Fibroblast of skin of left biceps (primary cell): Measurements from ENCODE around the gene TAOK1.
A peak's percentile ranks its signal among the peaks of the same experiment; 100 is the strongest.

Experiments used
- DNase-seq, 2 experiments: peaks; one replicate each; pipeline ENCODE4 v3.0.0-alpha.2; 2013; ENCODE audit warnings: low read depth in 2 of 2

TAOK1 gene

DNA sequence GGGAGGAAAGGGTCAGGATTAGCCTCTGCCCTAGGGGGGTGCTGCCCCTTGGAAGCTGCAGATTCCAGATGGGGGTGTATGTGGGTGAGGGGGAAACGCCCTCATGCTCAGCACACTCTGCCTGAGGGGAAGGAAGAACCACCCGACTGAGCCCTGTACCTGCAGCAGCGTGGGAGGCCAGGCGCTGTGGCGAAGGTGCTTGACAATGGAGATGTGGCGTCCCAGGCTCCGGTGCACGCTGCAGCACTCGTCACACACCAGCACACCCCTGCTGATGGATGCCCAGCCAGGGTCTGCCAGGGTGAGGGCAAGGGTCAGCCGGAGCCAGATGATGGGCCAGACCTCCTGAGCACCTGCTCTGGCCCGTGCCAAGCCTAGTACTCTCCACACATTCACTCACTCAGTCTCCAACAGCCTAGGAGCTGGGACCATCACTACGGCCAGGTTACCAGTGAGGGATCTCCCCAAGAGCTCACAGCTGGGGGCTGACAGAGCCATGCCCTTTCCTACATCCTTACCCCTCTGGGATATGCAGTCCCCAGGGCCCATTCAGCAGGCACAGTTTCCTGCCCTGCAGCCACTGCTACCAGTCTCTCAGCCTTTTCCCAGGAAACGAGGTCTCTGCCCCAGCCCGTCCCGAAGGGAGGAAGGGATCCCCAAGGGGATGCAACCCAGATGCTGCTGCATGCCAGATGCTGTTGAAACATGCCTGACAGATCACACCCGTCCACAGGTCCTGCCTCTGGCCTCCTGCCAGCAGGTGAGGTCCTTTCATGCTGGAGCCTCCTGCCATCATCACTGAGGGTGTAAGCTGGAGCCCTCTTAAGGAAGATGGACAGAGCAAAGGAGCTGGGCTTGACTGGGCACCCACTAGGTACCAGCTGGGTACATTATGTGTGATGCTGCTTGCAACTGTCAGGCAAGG, 193.4 kb downstream of the TAOK1 start:
- DNase-seq, result no peak

DNA sequence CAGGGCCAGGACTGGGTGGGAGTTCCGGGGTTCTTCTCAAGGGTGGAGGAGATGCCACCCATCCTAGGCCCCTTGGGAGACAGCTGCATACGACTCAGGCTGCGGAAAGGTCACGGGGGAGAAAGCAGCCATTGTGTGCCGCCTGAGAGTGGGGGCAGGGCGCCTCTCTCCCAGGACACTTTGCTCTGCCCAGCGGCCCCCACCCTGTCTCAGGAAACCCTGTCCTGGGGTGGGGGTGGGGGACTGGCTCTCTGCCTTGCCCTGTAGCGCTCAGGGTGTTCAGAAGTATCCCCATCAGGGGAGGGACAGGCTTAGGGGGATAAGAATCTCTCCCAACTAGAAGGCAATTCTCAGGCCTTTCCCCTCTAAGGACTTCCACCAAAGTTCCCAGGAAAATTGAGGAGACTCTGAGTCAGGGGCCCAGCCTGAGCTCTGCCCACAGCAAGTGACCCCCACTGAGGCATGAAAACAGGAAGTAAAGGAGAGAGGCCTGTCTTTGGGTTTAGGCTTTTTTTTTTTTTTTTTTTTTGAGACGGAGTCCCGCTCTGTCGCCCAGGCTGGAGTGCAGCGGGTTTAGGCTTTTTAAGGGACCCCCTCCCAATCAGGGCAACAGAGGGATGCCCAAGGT, 194.4 kb downstream of the TAOK1 start:
- DNase-seq, result no peak

GRCh38 chr17:29585080-29585751, 195.1 kb downstream of the TAOK1 start:
- no peak for DNase-seq

DNA sequence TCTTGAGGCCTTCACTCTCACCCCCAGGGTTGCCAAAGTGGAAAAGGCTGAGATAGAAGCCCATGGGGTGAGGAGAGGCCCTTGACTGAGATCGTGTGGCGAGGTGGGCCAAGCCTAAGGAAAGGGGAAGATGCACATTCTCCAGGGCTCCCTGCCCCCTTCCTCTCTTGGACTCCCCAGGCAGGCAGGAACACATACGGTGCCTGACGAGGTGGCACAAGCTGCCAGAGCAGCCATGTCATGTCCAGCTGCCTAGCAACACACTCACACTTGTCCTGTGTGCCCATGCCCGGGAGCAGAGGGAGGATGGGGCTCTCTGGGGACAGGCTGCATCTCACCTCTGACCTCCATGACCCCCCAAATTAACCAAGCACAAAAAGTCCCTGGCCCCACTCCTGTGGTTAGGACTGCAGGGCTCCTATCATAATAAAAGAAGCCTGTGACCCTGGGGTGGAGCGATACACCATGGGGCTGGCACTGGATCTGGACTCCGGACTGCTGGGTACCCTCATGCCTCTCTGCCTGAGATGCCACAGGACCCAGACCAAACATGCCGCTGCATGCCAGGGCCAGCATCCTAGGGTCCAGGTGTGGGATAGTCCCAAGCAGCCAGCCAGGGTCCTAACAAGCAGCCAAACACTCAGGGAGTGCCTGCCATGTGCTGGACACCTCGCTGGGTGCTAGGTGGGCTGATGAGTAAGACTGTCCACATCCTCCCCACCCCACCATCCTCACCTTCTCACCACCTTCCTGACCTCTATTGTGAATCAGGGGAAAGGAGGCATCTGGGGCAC, 196.7 kb downstream of the TAOK1 start:
- DNase-seq, result no peak

DNA sequence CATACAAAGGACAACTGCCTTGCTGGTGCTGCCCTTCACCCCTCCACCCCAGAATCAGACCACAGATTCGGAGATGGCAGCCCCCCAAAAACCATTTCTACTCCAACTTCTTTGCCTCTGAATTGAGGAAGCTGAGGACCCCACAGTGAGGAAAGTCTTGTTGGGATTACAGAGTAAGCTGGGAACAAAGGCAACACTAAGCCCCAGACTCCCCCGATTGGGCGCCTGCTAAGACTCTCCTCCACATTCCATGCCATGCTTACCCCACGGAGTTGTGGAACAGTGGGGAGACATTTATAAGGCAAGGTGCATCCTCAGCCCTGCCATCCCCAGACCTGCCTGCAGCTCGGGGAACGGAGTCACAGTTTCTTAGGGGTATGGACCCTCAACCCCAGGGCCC, 197.4 kb downstream of the TAOK1 start:
- no peak for DNase-seq

DNA sequence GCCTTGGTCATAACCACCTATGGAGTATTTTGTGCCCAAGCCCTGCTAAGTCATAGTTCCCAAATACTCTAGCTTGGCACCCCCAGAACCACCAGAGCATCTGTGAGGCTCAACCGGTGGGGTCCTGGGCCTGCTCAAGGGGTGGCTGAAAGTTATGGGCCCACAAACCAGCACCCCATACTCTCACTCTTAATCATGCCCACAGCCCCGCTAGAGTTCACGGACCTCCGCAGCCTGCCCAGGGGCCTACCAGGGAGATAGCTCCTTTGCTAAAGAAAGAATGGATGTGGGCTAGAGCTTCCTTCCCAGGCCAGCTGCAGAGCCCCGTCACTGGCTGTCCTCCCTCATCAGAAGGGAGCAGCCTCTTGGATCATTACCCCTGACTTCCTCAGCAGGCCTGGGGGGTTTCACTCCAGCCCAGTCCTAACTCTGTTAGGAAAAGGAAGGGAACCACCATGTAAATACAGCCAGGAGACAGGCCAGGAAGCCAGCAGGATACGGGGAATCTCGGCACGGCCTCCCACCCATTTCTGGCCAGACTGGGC, 197.9 kb downstream of the TAOK1 start:
- DNase-seq, result no peak

- DNase-seq, result no peak
These were observed 198.6 kb downstream of the TAOK1 start for GRCh38 chr17:29588562-29589411.

DNA sequence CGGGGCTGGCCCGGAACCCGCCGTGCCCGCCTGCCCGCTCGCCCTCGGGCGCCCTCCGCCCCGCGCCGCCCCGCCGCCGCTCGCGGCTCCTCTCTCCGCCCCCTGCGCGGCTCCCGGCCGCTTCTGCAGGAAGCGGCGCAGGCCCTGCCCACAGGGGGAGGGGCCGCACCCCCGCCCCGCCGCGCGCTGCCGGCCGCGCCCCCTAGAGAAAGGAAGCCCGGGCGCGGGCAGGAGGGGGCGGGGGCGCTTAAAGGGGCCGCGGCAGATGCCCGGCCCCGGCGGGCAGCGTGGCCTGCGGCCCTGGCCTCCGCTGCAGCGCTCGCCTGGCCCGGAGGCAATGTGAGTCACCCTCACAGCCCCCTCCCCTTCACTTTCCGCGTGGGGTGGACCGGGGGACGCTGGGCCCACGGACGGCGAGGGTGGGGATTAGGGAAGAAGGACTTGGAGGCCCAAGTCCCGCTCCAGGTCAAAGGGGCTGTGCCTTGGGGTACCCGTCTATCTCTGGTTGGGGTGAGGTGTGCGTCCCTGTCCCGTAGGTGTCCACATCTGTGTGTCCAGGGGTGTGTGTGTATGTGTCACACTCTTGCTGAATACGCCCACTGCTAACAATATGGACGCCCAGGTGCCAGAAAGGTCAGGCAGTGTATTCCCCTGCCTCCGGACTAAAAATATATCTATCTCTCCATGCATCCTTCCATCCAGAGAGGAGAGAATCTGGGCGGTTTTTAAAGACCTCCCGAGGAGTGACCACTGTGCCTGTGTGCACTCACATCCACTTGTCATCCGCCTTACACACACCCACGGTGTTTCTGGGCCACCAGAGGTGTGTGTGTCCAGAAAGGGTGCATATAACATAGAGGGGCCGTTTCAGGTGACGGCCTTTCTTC, 199.6 kb downstream of the TAOK1 start, which contains the start of gene GIT1:
Gene GIT1, minus strand, starts transcription at position 125 of the 887 bp plus-strand sequence. CDS start 270 bp downstream, outside the sequence.
- DNase-seq, result peak in 1 of 2 experiments; percentile 52

- DNase-seq, result no peak
These were observed 200.4 kb downstream of the TAOK1 start for GRCh38 chr17:29590411-29591145.

DNA sequence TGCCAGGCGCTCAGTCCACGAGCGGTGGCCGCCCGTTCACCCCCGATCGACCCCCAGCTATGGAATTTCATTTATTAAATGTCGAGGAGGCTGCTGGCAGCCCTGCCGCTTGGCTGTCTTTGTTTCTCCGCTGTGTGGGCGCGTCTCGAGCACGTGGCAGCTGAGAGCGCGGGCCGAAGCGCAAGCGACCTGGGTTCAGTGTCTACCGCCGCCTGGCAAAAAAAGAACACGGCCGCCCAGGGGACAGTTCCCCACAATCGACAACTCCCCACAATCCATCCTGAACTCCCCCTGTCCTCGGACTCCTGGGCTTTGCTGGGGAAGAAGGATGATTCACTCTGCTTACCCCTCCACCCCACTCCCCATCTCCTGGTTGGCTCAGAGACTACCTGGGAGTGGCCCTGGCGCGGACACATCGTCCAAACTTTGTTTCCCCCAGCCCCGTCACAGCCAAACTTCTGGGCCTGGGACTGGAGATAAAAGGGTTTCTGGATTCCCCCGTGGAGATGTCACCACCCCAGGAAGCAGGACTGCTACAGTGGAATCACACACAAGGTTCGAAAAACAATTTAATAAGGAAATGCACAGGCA, 201.1 kb downstream of the TAOK1 start:
- DNase-seq, result no peak

DNA sequence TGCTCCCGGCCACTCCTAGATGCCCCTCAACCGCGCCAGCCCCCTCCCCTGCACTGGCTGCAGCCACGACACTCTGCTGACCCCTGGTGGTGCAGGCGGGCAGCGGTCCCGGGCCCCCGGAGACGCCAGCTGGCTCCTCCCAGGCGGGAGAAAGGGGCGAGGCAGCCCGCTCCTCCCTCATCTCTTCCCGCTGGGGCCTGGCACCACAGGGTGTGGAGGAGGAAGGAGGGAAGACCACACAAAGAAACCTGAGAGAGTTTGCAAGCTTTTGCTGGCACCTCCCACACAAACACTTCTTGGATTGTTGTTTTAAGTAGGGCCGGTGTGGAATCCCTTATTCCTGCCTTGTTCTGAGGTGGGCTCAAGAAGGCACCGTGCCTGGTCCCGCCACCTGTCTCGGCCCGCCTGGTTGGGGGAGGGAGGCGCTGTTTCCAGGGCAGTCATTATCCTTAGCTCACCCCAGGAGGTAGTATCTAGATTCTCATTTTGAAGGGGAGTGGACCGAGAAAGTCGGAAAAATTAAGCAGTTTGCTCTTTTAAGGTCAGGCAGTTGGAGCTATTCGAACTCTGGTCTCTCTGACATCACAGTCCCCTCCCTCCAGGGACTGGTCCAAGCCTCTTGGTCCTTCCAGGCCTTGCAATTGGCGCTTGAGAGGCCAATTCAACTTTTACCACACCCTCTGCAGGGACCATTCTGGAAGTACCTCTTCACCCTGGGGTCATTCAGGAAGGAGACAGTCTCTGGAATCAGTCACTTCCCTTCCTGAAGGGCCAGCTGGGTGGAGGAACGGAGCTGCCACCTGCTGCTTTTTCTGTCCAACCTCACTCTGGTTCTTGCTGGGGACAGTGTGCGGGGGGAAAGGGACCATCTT, 201.8 kb downstream of the TAOK1 start:
- DNase-seq, result no peak

DNA sequence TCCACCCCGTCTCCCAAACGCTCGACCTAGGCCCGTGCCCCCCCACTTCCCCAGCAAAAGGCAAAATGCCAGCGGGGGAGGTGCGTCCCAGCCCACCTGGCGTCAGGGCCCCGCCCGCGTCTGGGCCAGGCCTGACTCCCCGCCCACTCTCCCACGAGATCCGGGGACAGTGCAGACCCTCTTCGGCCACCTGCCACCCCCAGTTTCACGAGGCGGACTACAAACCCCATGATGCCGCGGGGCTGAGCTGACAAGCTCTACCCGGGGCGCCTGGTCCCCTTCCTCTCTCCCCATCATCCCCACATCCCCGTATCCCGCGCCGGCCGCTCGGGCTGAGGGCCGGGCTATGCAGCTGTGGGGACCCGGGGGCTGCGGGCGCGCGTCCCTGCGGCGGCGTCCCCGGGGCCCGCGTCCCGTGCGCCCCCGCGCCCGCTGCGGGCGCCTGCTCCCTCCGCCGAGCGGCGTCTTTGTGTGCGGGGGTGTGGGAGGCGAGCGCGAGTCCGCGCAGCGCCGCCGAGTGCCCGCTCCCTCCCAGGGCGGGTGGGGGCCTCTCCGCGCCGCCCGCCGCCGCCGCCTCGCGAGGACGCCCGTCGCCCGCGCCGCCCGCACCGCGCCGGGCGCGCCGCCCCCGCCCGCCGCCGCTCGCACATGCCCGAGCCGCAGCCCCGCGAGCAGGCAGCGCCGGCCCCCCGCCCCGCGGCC, 202.8 kb downstream of the TAOK1 start, which contains the start of gene ANKRD13B:
Gene ANKRD13B, plus strand, starts transcription at position 283 of the 702 bp plus-strand sequence. CDS start 490 bp downstream, outside the sequence.
- DNase-seq, result no peak

GRCh38 chr17:29593591-29594518, 203.7 kb downstream of the TAOK1 start:
- DNase-seq, result no peak

DNA sequence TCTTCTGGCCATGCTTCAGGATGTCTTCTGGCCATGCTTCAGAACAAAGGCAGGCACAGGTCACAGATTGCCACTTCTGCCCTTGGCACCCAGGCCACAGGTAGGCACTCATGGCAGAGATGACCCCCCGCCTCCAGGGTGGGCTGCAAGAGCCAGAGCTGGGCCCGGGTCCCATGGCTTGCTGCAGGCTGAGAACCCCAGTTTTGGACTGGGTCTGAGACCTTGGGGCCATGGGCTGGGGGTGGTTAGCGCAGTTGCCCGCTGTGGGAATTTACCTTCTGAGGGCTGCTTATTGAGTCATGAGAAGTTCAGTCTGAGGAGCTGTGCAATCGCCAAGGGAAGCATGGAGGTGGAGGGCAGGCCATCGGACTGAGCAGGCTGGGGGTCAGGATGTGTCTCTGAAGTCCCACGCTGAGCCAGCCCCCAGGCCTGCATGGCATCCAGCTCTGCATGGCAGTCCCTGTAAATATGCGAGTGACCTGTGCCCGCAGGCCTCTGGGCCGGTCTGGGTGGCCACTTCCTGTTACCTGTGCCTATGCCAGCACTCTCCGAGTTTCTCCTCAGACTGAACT, 204.4 kb downstream of the TAOK1 start:
- no peak for DNase-seq
